ENCODE results near the gene KLHL28. TPM values are rescaled to one million over a fixed set of nuclear protein-coding genes. Genes with fewer than 3 reads are reported as not detected.

Gene KLHL28
- total RNA-seq, 1 donor from 2014 or later, result 14.0 TPM

DNA sequence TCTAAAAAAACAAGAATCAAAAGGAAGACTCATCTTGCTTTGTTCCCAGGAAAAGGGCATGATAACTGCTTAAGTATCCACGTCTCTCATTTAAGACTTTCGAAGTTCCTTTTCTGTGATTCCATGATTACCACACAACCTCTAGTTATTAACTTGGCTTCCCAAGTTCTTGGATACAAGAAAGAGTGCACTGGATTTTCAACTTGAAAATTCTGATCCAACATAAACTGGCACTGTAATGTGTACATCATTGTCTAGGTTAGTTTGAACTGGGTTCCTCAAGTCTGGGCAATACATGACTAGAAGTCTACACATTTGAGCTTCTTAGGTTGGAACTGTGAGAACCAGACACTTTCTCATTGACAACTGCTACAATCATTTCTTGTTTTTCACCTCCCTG lies 1.6 kb downstream of the KLHL28 start:
- peak overlapping the region; percentile 58 for H3K4me3 ChIP-seq (ENCODE audit: low read depth, low read length)
- no peak for DNase-seq (ENCODE audit: low read depth)

DNA sequence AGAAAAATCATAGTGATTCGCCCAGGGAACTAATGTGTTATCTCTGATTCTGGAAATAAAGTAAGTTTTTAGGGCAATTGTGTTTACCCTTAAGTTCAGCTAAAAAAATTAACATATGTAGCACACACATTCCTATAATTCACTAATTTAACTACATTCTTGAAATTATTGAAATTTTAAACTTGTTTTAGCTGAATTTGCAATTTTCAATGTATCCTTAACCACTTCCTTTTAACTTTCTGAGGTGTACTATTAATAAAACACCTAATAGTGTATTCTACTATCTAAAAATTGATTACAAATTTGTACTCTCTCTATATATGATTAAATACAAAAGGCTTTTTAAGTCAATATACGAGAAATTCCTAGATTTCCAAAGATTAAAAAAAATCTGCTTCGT lies 2.2 kb downstream of the KLHL28 start:
- no peak for FAIRE-seq
- no peak for DNase-seq (ENCODE audit: low read depth)
- no peak overlapping the region for H3K4me3 ChIP-seq (ENCODE audit: low read depth, low read length)
- H3K36me3 ChIP-seq (ENCODE audit: control insufficient read depth, insufficient read depth, low read length), result no peaks in the 10 kb centered on the region
- TF ChIP-seq, protein P1, sequence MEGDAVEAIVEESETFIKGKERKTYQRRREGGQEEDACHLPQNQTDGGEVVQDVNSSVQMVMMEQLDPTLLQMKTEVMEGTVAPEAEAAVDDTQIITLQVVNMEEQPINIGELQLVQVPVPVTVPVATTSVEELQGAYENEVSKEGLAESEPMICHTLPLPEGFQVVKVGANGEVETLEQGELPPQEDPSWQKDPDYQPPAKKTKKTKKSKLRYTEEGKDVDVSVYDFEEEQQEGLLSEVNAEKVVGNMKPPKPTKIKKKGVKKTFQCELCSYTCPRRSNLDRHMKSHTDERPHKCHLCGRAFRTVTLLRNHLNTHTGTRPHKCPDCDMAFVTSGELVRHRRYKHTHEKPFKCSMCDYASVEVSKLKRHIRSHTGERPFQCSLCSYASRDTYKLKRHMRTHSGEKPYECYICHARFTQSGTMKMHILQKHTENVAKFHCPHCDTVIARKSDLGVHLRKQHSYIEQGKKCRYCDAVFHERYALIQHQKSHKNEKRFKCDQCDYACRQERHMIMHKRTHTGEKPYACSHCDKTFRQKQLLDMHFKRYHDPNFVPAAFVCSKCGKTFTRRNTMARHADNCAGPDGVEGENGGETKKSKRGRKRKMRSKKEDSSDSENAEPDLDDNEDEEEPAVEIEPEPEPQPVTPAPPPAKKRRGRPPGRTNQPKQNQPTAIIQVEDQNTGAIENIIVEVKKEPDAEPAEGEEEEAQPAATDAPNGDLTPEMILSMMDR (IDR thresholded peaks at IDR 0.05; ENCODE audit: insufficient read depth, low read length, severe bottlenecking), result no peak
- no peaks in the 10 kb centered on the region for H3K27me3 ChIP-seq (ENCODE audit: control insufficient read depth, insufficient read depth, low read length)

More for the DNA sequence above, 1.6 kb downstream of the KLHL28 start:
- no peak for FAIRE-seq
- H3K27me3 ChIP-seq (ENCODE audit: control insufficient read depth, insufficient read depth, low read length), result no peaks in the 10 kb centered on the region
- H3K36me3 ChIP-seq (ENCODE audit: control insufficient read depth, insufficient read depth, low read length), result no peaks in the 10 kb centered on the region
- TF ChIP-seq, protein P1 (IDR thresholded peaks at IDR 0.05; ENCODE audit: insufficient read depth, low read length, severe bottlenecking), result no peak

DNA sequence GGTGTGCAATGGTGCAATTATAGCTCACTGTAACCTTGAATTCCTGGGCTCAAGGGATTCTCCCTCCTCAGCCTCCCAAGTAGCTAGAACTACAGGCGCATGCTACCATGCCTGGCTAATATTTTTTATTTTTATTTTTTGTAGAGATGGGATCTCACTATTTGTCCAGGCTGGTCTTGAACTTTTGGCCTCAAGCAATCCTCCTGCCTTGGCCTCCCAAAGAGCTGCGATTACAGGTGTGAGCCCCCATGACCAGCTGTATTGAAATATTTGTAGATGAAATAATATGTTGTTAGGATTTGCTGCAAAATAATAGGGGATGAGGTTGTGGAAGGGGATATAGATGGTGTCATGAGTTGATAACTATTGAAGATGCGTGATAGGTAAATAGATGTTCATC lies 4.9 kb downstream of the KLHL28 start:
- FAIRE-seq, result no peak
- no peaks in the 10 kb centered on the region for H3K36me3 ChIP-seq (ENCODE audit: control insufficient read depth, insufficient read depth, low read length)
- no peak for DNase-seq (ENCODE audit: low read depth)
- TF ChIP-seq, protein P1 (IDR thresholded peaks at IDR 0.05; ENCODE audit: insufficient read depth, low read length, severe bottlenecking), result no peak
- H3K4me3 ChIP-seq (ENCODE audit: low read depth, low read length), result no peak overlapping the region
- H3K27me3 ChIP-seq (ENCODE audit: control insufficient read depth, insufficient read depth, low read length), result no peaks in the 10 kb centered on the region

DNA sequence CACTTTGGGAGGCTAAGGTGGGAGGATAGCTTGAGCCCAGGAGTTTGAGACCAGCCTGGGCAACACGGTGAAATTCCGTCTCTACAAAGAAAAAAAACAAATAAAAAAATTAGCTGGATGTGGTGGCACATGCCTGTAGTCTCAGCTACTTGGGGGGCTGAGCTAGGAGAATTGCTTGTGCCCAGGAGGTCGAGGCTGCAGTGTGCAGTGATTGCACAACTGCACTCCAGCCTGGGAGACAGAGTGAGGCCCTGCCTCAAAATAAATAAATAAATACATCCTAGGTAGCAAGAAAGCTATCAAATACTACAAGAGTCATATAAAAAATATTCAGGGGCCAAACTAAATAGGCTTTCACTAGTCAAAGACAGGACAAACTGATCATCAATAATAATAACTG lies 6.2 kb downstream of the KLHL28 start:
- TF ChIP-seq, protein P1 (IDR thresholded peaks at IDR 0.05; ENCODE audit: insufficient read depth, low read length, severe bottlenecking), result no peak
- Histone ChIP-seq H3K27me3 (ENCODE audit: control insufficient read depth, insufficient read depth, low read length) (no peaks in the 10 kb centered on the region), H3K4me3 (ENCODE audit: low read depth, low read length) (no peak overlapping the region), H3K36me3 (ENCODE audit: control insufficient read depth, insufficient read depth, low read length) (peaks cover 2% of the 10 kb centered on the region)
- DNase-seq (ENCODE audit: low read depth), result no peak
- FAIRE-seq, result no peak

DNA sequence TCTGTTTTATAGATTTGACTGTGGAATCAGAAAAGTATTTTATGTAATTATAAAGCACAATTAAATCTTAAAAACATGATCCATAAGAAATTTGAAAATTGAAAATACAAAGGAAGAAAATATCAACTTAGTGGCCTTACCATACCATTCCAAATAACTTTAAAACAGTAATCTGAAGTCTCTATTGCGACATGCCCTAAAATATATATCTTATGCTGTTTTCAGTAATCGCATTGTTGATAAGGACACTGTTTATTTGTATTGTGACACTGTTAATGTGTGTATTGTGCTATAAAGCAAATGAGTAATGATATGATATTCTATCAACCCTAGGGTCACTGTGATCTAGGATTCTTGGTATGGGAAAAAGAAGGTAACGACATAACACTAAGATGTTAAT lies 7.0 kb downstream of the KLHL28 start:
- FAIRE-seq (no peak), DNase-seq (ENCODE audit: low read depth) (no peak)
- peaks cover 2% of the 10 kb centered on the region for H3K36me3 ChIP-seq (ENCODE audit: control insufficient read depth, insufficient read depth, low read length)
- H3K4me3 ChIP-seq (ENCODE audit: low read depth, low read length), result no peak overlapping the region
- H3K27me3 ChIP-seq (ENCODE audit: control insufficient read depth, insufficient read depth, low read length), result no peaks in the 10 kb centered on the region
- TF ChIP-seq, protein P1 (IDR thresholded peaks at IDR 0.05; ENCODE audit: insufficient read depth, low read length, severe bottlenecking), result no peak

DNA sequence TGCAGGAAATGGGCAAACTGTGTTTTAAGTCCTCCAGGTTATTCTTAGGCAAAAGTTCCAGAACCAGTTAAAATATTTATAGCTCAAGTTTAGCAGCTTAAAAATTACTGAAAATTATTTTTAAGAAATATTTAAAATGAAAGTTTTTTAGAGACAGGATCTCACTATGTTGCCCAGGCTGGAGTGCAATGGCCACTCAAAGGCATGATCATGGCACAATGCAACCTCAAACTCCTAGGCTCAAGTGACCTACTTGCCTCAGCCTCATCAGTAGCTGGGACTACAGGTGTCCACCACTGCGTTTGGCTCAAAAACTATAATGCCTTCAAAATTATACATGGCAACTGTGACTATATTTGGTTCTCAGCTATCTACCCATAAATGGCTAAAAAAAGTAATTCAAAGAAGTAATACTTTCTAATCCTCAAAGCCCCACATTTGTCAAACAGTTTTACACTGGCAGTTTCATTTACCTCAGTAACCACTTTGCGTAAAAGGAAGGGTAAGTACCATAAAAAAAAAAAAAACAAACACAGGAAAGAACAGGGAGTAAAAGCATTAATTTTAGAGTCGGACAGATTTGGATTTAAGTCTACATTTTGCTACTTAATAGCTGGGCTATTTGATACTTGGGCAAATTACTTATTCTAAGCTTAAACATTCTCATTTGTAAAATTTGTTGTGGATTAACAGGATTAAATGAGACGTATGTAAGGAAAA lies 9.2 kb downstream of the KLHL28 start:
- no peak for FAIRE-seq
- Histone ChIP-seq H3K4me3 (ENCODE audit: low read depth, low read length) (no peak overlapping the region), H3K27me3 (ENCODE audit: control insufficient read depth, insufficient read depth, low read length) (no peaks in the 10 kb centered on the region), H3K36me3 (ENCODE audit: control insufficient read depth, insufficient read depth, low read length) (peaks cover 2% of the 10 kb centered on the region)
- TF ChIP-seq, protein P1 (IDR thresholded peaks at IDR 0.05; ENCODE audit: insufficient read depth, low read length, severe bottlenecking), result no peak
- DNase-seq (ENCODE audit: low read depth), result no peak

Measured in bronchial epithelial cell (primary cell).